K562 (cell line): ENCODE data around the gene TEX54. TPM values are rescaled to one million over a fixed set of nuclear protein-coding genes. Genes with fewer than 3 reads are reported as not detected.
A peak's percentile ranks its signal among the peaks of the same experiment; 100 is the strongest.

ENCODE experiments used
- CBFB ChIP-seq: sonication (generic); formaldehyde crosslinking; IDR thresholded peaks from 2 replicates; pipeline ENCODE4 v1.4.0; 2020; ENCODE audit warnings: mild to moderate bottlenecking, missing genetic modification reagents
- CBX3 ChIP-seq, 2 experiments: IDR thresholded peaks; 1 replicate in 1 of 2; 2 replicates in 1 of 2; pipeline ENCODE4 v1.6.1; 2012; ENCODE audit warnings: inconsistent platforms in 2 of 2, low read length in 2 of 2, borderline replicate concordance in 1 of 2, control low read depth in 1 of 2
- ELF4 ChIP-seq: fragments of 450-650 bp; formaldehyde crosslinking; IDR thresholded peaks from 2 replicates; pipeline ENCODE4 v1.4.0; 2022; ENCODE audit warnings: missing genetic modification characterization
- ETS1 ChIP-seq: conservative IDR thresholded peaks from 2 replicates; pipeline ENCODE4 v1.6.1; 2011; ENCODE audit warnings: low read depth, mild to moderate bottlenecking, low read length; ENCODE audit not compliant: control insufficient read depth
- GABPA ChIP-seq: fragments of 200-800 bp; sonication (Bioruptor generic); conservative IDR thresholded peaks from 2 replicates; pipeline ENCODE4 v1.6.1; 2016; ENCODE audit warnings: low read depth, missing genetic modification characterization, missing compliant biosample characterization
- KDM4B ChIP-seq, 2 experiments: fragments of 450-650 bp in 1 of 2; sonication (generic) in 1 of 2; IDR thresholded peaks; 2 replicates each; pipeline ENCODE4 v1.6.1; 2016 to 2017; ENCODE audit warnings: borderline replicate concordance in 2 of 2, antibody characterized with exemption in 1 of 2, low read depth in 1 of 2, mild to moderate bottlenecking in 1 of 2
- MCM7 ChIP-seq, 2 experiments: fragments of 450-650 bp; IDR thresholded peaks; 2 replicates each; pipeline ENCODE4 v1.6.1; 2016 to 2018
- PCBP2 ChIP-seq: fragments of 200-400 bp; formaldehyde crosslinking; IDR thresholded peaks from 2 replicates; pipeline ENCODE4 v1.6.1; 2018; ENCODE audit warnings: low read length, low read depth, mild to moderate bottlenecking, moderate library complexity; ENCODE audit not compliant: poor library complexity, severe bottlenecking
- PHB ChIP-seq: fragments of 250-450 bp; sonication (Bioruptor Pico); IDR thresholded peaks from 2 replicates; pipeline ENCODE4 v1.5.0; 2021
- POLR2B ChIP-seq: fragments of 450-650 bp; IDR thresholded peaks from 2 replicates; pipeline ENCODE4 v1.6.1; 2018; ENCODE audit warnings: low read depth; ENCODE audit not compliant: partially characterized antibody
- POLR2H ChIP-seq: IDR thresholded peaks from 2 replicates; pipeline ENCODE4 v1.6.1; 2016; ENCODE audit warnings: missing genetic modification characterization, low read depth, mild to moderate bottlenecking, control low read depth, missing compliant biosample characterization, moderate library complexity
- SLC30A9 ChIP-seq: fragments of 250-450 bp; sonication (Bioruptor Pico); IDR thresholded peaks from 2 replicates; pipeline ENCODE4 v1.8.0; 2022; ENCODE audit warnings: mild to moderate bottlenecking, moderate library complexity
- TAF9B ChIP-seq: fragments of 450-650 bp; IDR thresholded peaks from 2 replicates; pipeline ENCODE4 v1.6.1; 2018; ENCODE audit warnings: mild to moderate bottlenecking; ENCODE audit not compliant: partially characterized antibody
- TFAP4 ChIP-seq: sonication (generic); formaldehyde crosslinking; IDR thresholded peaks from 2 replicates; pipeline ENCODE4 v1.8.0; 2022; ENCODE audit warnings: missing genetic modification reagents, mild to moderate bottlenecking, moderate library complexity, borderline replicate concordance
- ZBTB43 ChIP-seq: sonication (generic); formaldehyde crosslinking; IDR thresholded peaks from 2 replicates; pipeline ENCODE4 v1.8.0; 2023; ENCODE audit warnings: mild to moderate bottlenecking, missing genetic modification reagents
- ZKSCAN3 ChIP-seq: fragments of 250-450 bp; sonication (Bioruptor Pico); IDR thresholded peaks from 2 replicates; pipeline ENCODE4 v1.4.0; 2020
- ZMIZ1 ChIP-seq, 2 experiments: fragments of 150-350 bp in 1 of 2; IDR thresholded peaks; 2 replicates each; pipeline ENCODE4 v1.6.1; 2012 to 2016; ENCODE audit warnings: low read depth in 2 of 2, low read length in 2 of 2, mild to moderate bottlenecking in 1 of 2, moderate library complexity in 1 of 2
- ZNF239 ChIP-seq: fragments of 250-450 bp; sonication (Bioruptor Pico); IDR thresholded peaks from 2 replicates; pipeline ENCODE4 v1.4.0; 2020; ENCODE audit warnings: mild to moderate bottlenecking
- polyA plus RNA-seq, 8 experiments: library from polyadenylated mRNA; depleted of rRNA in 4 of 8; stranded (reverse) in 5 of 8; unstranded in 3 of 8; fragments of >200 nt; fragmentation: Nextera tagmentation in 2 of 8; fragmentation: Illumina TruSeq in 1 of 8; extraction: Ambion mirVana in 2 of 8; extraction: Trizol in 1 of 8; gene quantifications; 2 replicates each; pipeline versions ENCODE4 v1.2.1 to v1.2.3, GENCODE V29; 2011 to 2014; ENCODE audit warnings: inconsistent platforms in 1 of 8, missing spikeins in 1 of 8
- total RNA-seq, 7 experiments: library from RNA; depleted of rRNA in 6 of 7; stranded (reverse); fragments of >200 nt in 6 of 7; fragmentation: Illumina TruSeq in 2 of 7; extraction: Trizol in 2 of 7; gene quantifications; 2 replicates each; pipeline versions ENCODE4 v1.2.1 to v1.2.3, GENCODE V29; 2011 to 2021; ENCODE audit warnings: low replicate concordance in 1 of 7

TEX54 gene
- total and polyA plus RNA-seq, 9 of the 15 experiments (the other 6 are each of a cell fraction or from before 2014, with no cell fraction given): not detected

GRCh38 chr11:62787005-62787759, 45.5 kb downstream of the TEX54 start, which contains the start of gene TMEM179B (continued):
- TF ChIP-seq ZBTB43 (CRISPR knock-in tag): 0 out of 2 replicates have a peak, but pooled peaks have one; percentile 20
- TF ChIP-seq ZNF239: no peak
- peak; percentile 57 for TF ChIP-seq PCBP2
- TF ChIP-seq TAF9B: peak; percentile 64
- TF ChIP-seq TFAP4 (CRISPR knock-in tag): peak; percentile 95
- TF ChIP-seq SLC30A9 (CRISPR knock-in tag): no peak
- peak; percentile 98 for TF ChIP-seq GABPA
- 0 out of 3 replicates have a peak, but pooled peaks of 1 of the 2 experiments have one; percentile 12 for TF ChIP-seq CBX3 (IDR thresholded peaks at IDR 0.05; ENCODE audit: borderline replicate concordance in 1 of 2, low read length in 2 of 2)
- TF ChIP-seq POLR2B: peak; percentile 94
- TF ChIP-seq POLR2H (tag): peak; percentile 88
- peak; percentile 17; the same call in 1 of the 2 replicates for TF ChIP-seq PHB (CRISPR knock-in tag)
- TF ChIP-seq MCM7 (IDR thresholded peaks at IDR 0.05): no peak
- peak; percentile 76; the same call in 1 of the 2 replicates for TF ChIP-seq ETS1
- TF ChIP-seq ZKSCAN3: no peak
- TF ChIP-seq ZMIZ1 (IDR thresholded peaks at IDR 0.05; ENCODE audit: low read depth in 2 of 2, low read length in 2 of 2): peak in 1 of 2 experiments; percentile 21; a peak in 1 of 4 replicates
- TF ChIP-seq KDM4B (IDR thresholded peaks at IDR 0.05; ENCODE audit: borderline replicate concordance in 2 of 2, low read depth in 1 of 2): peak in 1 of 2 experiments; percentile 89; a peak in 1 of 4 replicates
- TF ChIP-seq ELF4 (CRISPR knock-in tag): no peak
- TF ChIP-seq CBFB (CRISPR knock-in tag): peak; percentile 64; the same call in 1 of the 2 replicates
